IPS-20b (cell line): ENCODE data around the gene REEP3.
"Not testable (repeated sequence)": the region's sequence is repeated elsewhere in the genome, so short reads cannot be mapped to it uniquely, and the experiment has no call there.

Source experiments
- H3K27ac ChIP-seq: one replicate; pipeline ENCODE4 v1.5.1; 2013; ENCODE audit warnings: low read length
- H3K27me3 ChIP-seq: 2 replicates; pipeline ENCODE4 v1.6.1; 2013; ENCODE audit warnings: mild to moderate bottlenecking, low read length, inconsistent platforms; ENCODE audit not compliant: insufficient read depth
- H3K36me3 ChIP-seq: 2 replicates; pipeline ENCODE4 v1.6.1; 2013; ENCODE audit warnings: low read depth, mild to moderate bottlenecking, inconsistent platforms, low read length, moderate library complexity; ENCODE audit not compliant: insufficient read depth
- H3K4me1 ChIP-seq: 2 replicates; pipeline ENCODE4 v1.6.1; 2013; ENCODE audit warnings: mild to moderate bottlenecking, control low read depth, inconsistent platforms, low read length, moderate library complexity; ENCODE audit not compliant: insufficient read depth
- H3K4me3 ChIP-seq: 2 replicates; pipeline ENCODE4 v1.5.1; 2013; ENCODE audit warnings: mild to moderate bottlenecking, low read length, inconsistent platforms
- H3K9ac ChIP-seq: 2 replicates; pipeline ENCODE4 v1.6.1; 2013; ENCODE audit warnings: low read depth, mild to moderate bottlenecking, inconsistent platforms, low read length, moderate library complexity
- H3K9me3 ChIP-seq: 2 replicates; pipeline ENCODE4 v1.6.1; 2013; ENCODE audit warnings: mild to moderate bottlenecking, low read depth, low read length, inconsistent platforms; ENCODE audit not compliant: insufficient read depth

The REEP3 gene

GRCh38 chr10:63520500-63521415 is at the start of gene REEP3:
Gene REEP3 (plus strand): TSS chr10:63521401. CDS start chr10:63521546, 145 bp downstream.
- Histone ChIP-seq H3K4me1 (peaks cover 32% of the 10 kb centered on the region), H3K27me3 (no peaks in the 10 kb centered on the region), H3K4me3 (peak within 1 kb of the TSS; percentile 83), H3K36me3 (no peaks in the 10 kb centered on the region; the same call in 1 of the 2 replicates), H3K9me3 (no peaks in the 10 kb centered on the region), H3K9ac (peak within 1 kb of the TSS; percentile 85), H3K27ac (peak within 1 kb of the TSS; percentile 88)

- no peak overlapping the region for H3K9ac ChIP-seq
- H3K4me3 ChIP-seq: no peak overlapping the region
- H3K36me3 ChIP-seq: no peaks in the 10 kb centered on the region
- H3K27me3 ChIP-seq: no peaks in the 10 kb centered on the region
- H3K4me1 ChIP-seq: peaks cover 14% of the 10 kb centered on the region
- H3K9me3 ChIP-seq: no peaks in the 10 kb centered on the region
- H3K27ac ChIP-seq: no peak overlapping the region
Measured at GRCh38 chr10:63474488-63474887, 46.7 kb upstream of the REEP3 start.

- Histone ChIP-seq H3K4me1 (peaks cover 14% of the 10 kb centered on the region), H3K4me3 (peak overlapping the region; percentile 25; the same call in 1 of the 2 replicates), H3K36me3 (no peaks in the 10 kb centered on the region), H3K27me3 (no peaks in the 10 kb centered on the region), H3K9me3 (no peaks in the 10 kb centered on the region), H3K27ac (no peak overlapping the region), H3K9ac (no peak overlapping the region)
Measured at GRCh38 chr10:63477927-63478326, 43.3 kb upstream of the REEP3 start.

- Histone ChIP-seq H3K4me1 (peaks cover 14% of the 10 kb centered on the region), H3K36me3 (no peaks in the 10 kb centered on the region), H3K9ac (no peak overlapping the region), H3K4me3 (peak overlapping the region; percentile 25; the same call in 1 of the 2 replicates), H3K9me3 (no peaks in the 10 kb centered on the region), H3K27ac (no peak overlapping the region), H3K27me3 (no peaks in the 10 kb centered on the region)
Measured at GRCh38 chr10:63478564-63478963, 42.6 kb upstream of the REEP3 start.

- Histone ChIP-seq H3K9ac (no peak overlapping the region), H3K9me3 (no peaks in the 10 kb centered on the region), H3K4me3 (no peak overlapping the region), H3K27me3 (no peaks in the 10 kb centered on the region), H3K36me3 (no peaks in the 10 kb centered on the region), H3K27ac (no peak overlapping the region), H3K4me1 (peaks cover 24% of the 10 kb centered on the region)
Measured at GRCh38 chr10:63480237-63480636, 41.0 kb upstream of the REEP3 start.

GRCh38 chr10:63481815-63482421 is 39.3 kb upstream of the REEP3 start:
- Histone ChIP-seq H3K36me3 (no peaks in the 10 kb centered on the region), H3K9ac (no peak overlapping the region), H3K9me3 (no peaks in the 10 kb centered on the region), H3K27ac (no peak overlapping the region), H3K27me3 (no peaks in the 10 kb centered on the region), H3K4me3 (no peak overlapping the region), H3K4me1 (peaks cover 31% of the 10 kb centered on the region; the same call in 1 of the 2 replicates)

- no peaks in the 10 kb centered on the region for H3K27me3 ChIP-seq
- no peak overlapping the region for H3K27ac ChIP-seq
- no peaks in the 10 kb centered on the region for H3K9me3 ChIP-seq
- no peaks in the 10 kb centered on the region for H3K36me3 ChIP-seq
- peaks cover 20% of the 10 kb centered on the region; the same call in 1 of the 2 replicates for H3K4me1 ChIP-seq
- no peak overlapping the region for H3K9ac ChIP-seq
- no peak overlapping the region for H3K4me3 ChIP-seq
Measured at GRCh38 chr10:63483983-63484382, 37.2 kb upstream of the REEP3 start.

GRCh38 chr10:63487990-63488389 is 33.2 kb upstream of the REEP3 start:
- Histone ChIP-seq H3K27ac (no peak overlapping the region), H3K4me3 (no peak overlapping the region), H3K9me3 (peaks cover 7% of the 10 kb centered on the region), H3K4me1 (peaks cover 22% of the 10 kb centered on the region; the same call in 1 of the 2 replicates), H3K27me3 (no peaks in the 10 kb centered on the region), H3K9ac (no peak overlapping the region), H3K36me3 (no peaks in the 10 kb centered on the region; the same call in 1 of the 2 replicates)

GRCh38 chr10:63489838-63490237 is 31.4 kb upstream of the REEP3 start:
- H3K4me1 ChIP-seq: peaks cover 14% of the 10 kb centered on the region; the same call in 1 of the 2 replicates
- no peak overlapping the region for H3K27ac ChIP-seq
- no peaks in the 10 kb centered on the region for H3K27me3 ChIP-seq
- H3K4me3 ChIP-seq: no peak overlapping the region
- H3K9ac ChIP-seq: no peak overlapping the region
- no peaks in the 10 kb centered on the region; the same call in 1 of the 2 replicates for H3K36me3 ChIP-seq
- H3K9me3 ChIP-seq: peaks cover 7% of the 10 kb centered on the region

- H3K27me3 ChIP-seq: no peaks in the 10 kb centered on the region
- no peaks in the 10 kb centered on the region; the same call in 1 of the 2 replicates for H3K36me3 ChIP-seq
- peaks cover 7% of the 10 kb centered on the region for H3K9me3 ChIP-seq
- peaks cover 3% of the 10 kb centered on the region; the same call in 1 of the 2 replicates for H3K4me1 ChIP-seq
- H3K27ac ChIP-seq: no peak overlapping the region
- no peak overlapping the region for H3K4me3 ChIP-seq
- no peak overlapping the region for H3K9ac ChIP-seq
Measured at GRCh38 chr10:63491588-63492316, 29.4 kb upstream of the REEP3 start.

- not testable (repeated sequence) for H3K27ac ChIP-seq, H3K4me3 ChIP-seq, H3K9ac ChIP-seq, H3K27me3 ChIP-seq, H3K36me3 ChIP-seq, H3K9me3 ChIP-seq, H3K4me1 ChIP-seq
Measured at GRCh38 chr10:63492317-63492690, 28.9 kb upstream of the REEP3 start.
